Measurements from ENCODE around the gene AHRR.
A peak's percentile ranks its signal among the peaks of the same experiment; 100 is the strongest.

Gene AHRR

GRCh38 chr5:430214-430925, 108.9 kb downstream of the AHRR start:
- no peak for DNase-seq (ENCODE audit: low read depth)

GRCh38 chr5:431001-431710, 109.6 kb downstream of the AHRR start:
- no peak for DNase-seq (ENCODE audit: low read depth)

- no peak for DNase-seq (ENCODE audit: low read depth)
Observed at GRCh38 chr5:431711-432050, 110.2 kb downstream of the AHRR start.

- DNase-seq (ENCODE audit: low read depth), result no peak
Observed at GRCh38 chr5:432201-432927, 110.8 kb downstream of the AHRR start.

- no peak for DNase-seq (ENCODE audit: low read depth)
Observed at GRCh38 chr5:432928-433791, 111.6 kb downstream of the AHRR start.

GRCh38 chr5:433836-434235, 112.3 kb downstream of the AHRR start:
- no peak for DNase-seq (ENCODE audit: low read depth)

- DNase-seq (ENCODE audit: low read depth), result no peak
Observed at GRCh38 chr5:434443-435146, 113.1 kb downstream of the AHRR start.

- DNase-seq (ENCODE audit: low read depth), result no peak
Observed at GRCh38 chr5:435156-435790, 113.8 kb downstream of the AHRR start.

- no peak for DNase-seq (ENCODE audit: low read depth)
Observed at GRCh38 chr5:435961-436640, 114.6 kb downstream of the AHRR start.

GRCh38 chr5:436641-436975, 115.1 kb downstream of the AHRR start:
- DNase-seq (ENCODE audit: low read depth), result no peak

- no peak for DNase-seq (ENCODE audit: low read depth)
Observed at GRCh38 chr5:437281-437771, 115.8 kb downstream of the AHRR start.

GRCh38 chr5:438481-438981, 117.0 kb downstream of the AHRR start:
- no peak for DNase-seq (ENCODE audit: low read depth)

GRCh38 chr5:439181-439580, 117.7 kb downstream of the AHRR start:
- no peak for DNase-seq (ENCODE audit: low read depth)

- no peak for DNase-seq (ENCODE audit: low read depth)
Observed at GRCh38 chr5:439636-440035, 118.1 kb downstream of the AHRR start.

GRCh38 chr5:440401-441201, 119.1 kb downstream of the AHRR start:
- DNase-seq (ENCODE audit: low read depth), result no peak

- no peak for DNase-seq (ENCODE audit: low read depth)
Observed at GRCh38 chr5:441996-442334, 120.5 kb downstream of the AHRR start.

GRCh38 chr5:442335-443238, 121.1 kb downstream of the AHRR start, which contains the start of gene EXOC3:
Gene EXOC3, plus strand, starts transcription at chr5:443176. Its CDS starts 3,030 bp downstream, at chr5:446206.
- DNase-seq (ENCODE audit: low read depth), result peak; percentile 71
